Measurements from ENCODE around the gene MGAT3. TPM values are rescaled to one million over a fixed set of nuclear protein-coding genes. Genes with fewer than 3 reads are reported as not detected.

Gene MGAT3
- total and polyA plus RNA-seq, 2 of the 13 experiments (the other 11 are each of a cell fraction or from before 2014, with no cell fraction given), result 0.11 to 0.15 TPM

GRCh38 chr22:39502109-39502788, 45.4 kb downstream of the MGAT3 start, which contains the start of gene MIEF1 (continued):
- TF ChIP-seq AHDC1 (CRISPR knock-in tag; IDR thresholded peaks at IDR 0.05; ENCODE audit: borderline replicate concordance) (peak; percentile 31; the same call in 1 of the 2 replicates), STAG1 (CRISPR knock-in tag; IDR thresholded peaks at IDR 0.05) (no peak), SNAI1 (CRISPR knock-in tag; IDR thresholded peaks at IDR 0.05; ENCODE audit: borderline replicate concordance) (no peak), RARG (CRISPR knock-in tag; IDR thresholded peaks at IDR 0.05; ENCODE audit: low read depth) (0 out of 2 replicates have a peak, but pooled peaks have one; percentile 50), HMG20A (CRISPR knock-in tag; IDR thresholded peaks at IDR 0.05; ENCODE audit: borderline replicate concordance) (no peak), ZNF558 (CRISPR knock-in tag; IDR thresholded peaks at IDR 0.05; ENCODE audit: borderline replicate concordance) (peak; percentile 55; the same call in 1 of the 2 replicates), ZSCAN22 (CRISPR knock-in tag; IDR thresholded peaks at IDR 0.05) (no peak), RNF219 (CRISPR knock-in tag; IDR thresholded peaks at IDR 0.05) (no peak), NR2F6 (IDR thresholded peaks at IDR 0.05) (no peak), NR2F6 (CRISPR knock-in tag; IDR thresholded peaks at IDR 0.05) (peak; percentile 84), ZNF10 (CRISPR knock-in tag; IDR thresholded peaks at IDR 0.05; ENCODE audit: borderline replicate concordance, low read depth) (no peak), ZNF576 (CRISPR knock-in tag; IDR thresholded peaks at IDR 0.05) (no peak), SIN3B (IDR thresholded peaks at IDR 0.05; ENCODE audit: low read length) (no peak), GTF3A (CRISPR knock-in tag; conservative IDR thresholded peaks at IDR 0.05) (no peak), ZNF574 (CRISPR knock-in tag; IDR thresholded peaks at IDR 0.05) (peak; percentile 93), ZSCAN20 (CRISPR knock-in tag; IDR thresholded peaks at IDR 0.05; ENCODE audit: borderline replicate concordance) (0 out of 2 replicates have a peak, but pooled peaks have one; percentile 60)
